HFFc6 (cell line): ENCODE measurements around the gene NUP210. TPM values are rescaled to one million over a fixed set of nuclear protein-coding genes. Genes with fewer than 3 reads are reported as not detected.

Experiments used
- DNase-seq: peaks from one replicate; pipeline ENCODE4 v3.0.0-alpha.2; 2018
- H3K27ac Mint-ChIP-seq: 2 replicates; pipeline ENCODE4 v1.8.0; 2020; ENCODE audit warnings: mild to moderate bottlenecking, mixed read lengths
- H3K27me3 Mint-ChIP-seq: 2 replicates; pipeline ENCODE4 v1.8.0; 2021; ENCODE audit warnings: mild to moderate bottlenecking, moderate library complexity, mixed read lengths; ENCODE audit not compliant: insufficient read depth
- H3K36me3 Mint-ChIP-seq: 2 replicates; pipeline ENCODE4 v1.8.0; 2021; ENCODE audit warnings: low read depth, mixed read lengths
- H3K4me1 Mint-ChIP-seq: 2 replicates; pipeline ENCODE4 v1.8.0; 2020; ENCODE audit warnings: low read depth, mixed read lengths
- H3K4me3 Mint-ChIP-seq: 2 replicates; pipeline ENCODE4 v1.8.0; 2020; ENCODE audit warnings: mild to moderate bottlenecking, moderate library complexity, mixed read lengths
- H3K9me3 Mint-ChIP-seq: 2 replicates; pipeline ENCODE4 v1.8.0; 2020; ENCODE audit warnings: mild to moderate bottlenecking, mixed read lengths
- CTCF ChIP-seq: fragments of 200-600 bp; sonication (generic); IDR thresholded peaks from 2 replicates; pipeline ENCODE4 v1.5.0; 2021; ENCODE audit warnings: antibody characterized with exemption, mild to moderate bottlenecking
- total RNA-seq, 6 experiments: library from RNA; stranded (reverse); fragmentation: NEBNext Ultra II Directional; extraction: Animal tissue kit (Norgen Biotek cat#: 25700); gene quantifications; 2 replicates in 1 of 6; 3 replicates in 5 of 6; pipeline ENCODE4 v1.2.3, GENCODE V29; 2021

The NUP210 gene
- total RNA-seq, 6 experiments from 2014 or later: 0.33 to 3.4 (median 3.1) TPM

DNA sequence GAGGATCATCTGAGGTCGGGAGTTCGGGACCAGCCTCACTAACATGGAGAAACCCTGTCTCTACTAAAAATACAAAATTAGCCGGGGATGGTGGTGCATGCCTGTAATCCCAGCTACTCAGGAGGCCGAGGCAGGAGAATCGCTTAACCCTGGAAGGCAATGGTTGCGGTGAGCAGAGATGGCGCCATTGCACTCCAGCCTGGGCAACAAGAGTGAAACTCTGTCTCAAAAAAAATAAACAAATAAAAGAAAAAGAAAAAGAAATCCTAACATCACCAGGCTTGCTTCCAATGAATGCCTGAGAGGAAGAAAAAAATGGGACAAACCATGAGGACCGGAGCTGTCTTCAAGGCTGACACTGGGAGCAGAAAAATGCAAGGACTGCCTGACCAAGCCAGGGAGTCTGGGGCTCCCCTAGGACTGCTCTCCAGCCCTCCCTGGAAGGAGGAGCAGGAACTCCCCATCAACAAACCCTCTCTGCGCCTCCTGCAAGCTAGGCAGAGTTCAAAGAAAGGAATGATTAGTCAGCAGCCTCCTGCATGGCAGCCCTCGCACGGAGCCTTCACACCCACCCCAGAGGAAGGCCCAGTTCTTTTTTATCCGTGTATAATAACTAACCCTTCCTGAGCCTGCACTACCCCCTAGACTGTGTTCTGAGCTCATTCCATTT is 55.4 kb downstream of the NUP210 start:
- H3K9me3 Mint-ChIP-seq: no peaks in the 10 kb centered on the region
- no peak overlapping the region for H3K4me3 Mint-ChIP-seq
- no peak for TF ChIP-seq CTCF
- H3K27me3 Mint-ChIP-seq: peaks cover 31% of the 10 kb centered on the region
- DNase-seq: no peak
- no peaks in the 10 kb centered on the region for H3K4me1 Mint-ChIP-seq
- no peak overlapping the region for H3K27ac Mint-ChIP-seq
- H3K36me3 Mint-ChIP-seq: no peaks in the 10 kb centered on the region

- Mint-ChIP-seq H3K36me3 (no peaks in the 10 kb centered on the region), H3K27ac (no peak overlapping the region), H3K4me1 (no peaks in the 10 kb centered on the region), H3K4me3 (no peak overlapping the region), H3K27me3 (peaks cover 35% of the 10 kb centered on the region), H3K9me3 (no peaks in the 10 kb centered on the region)
- no peak for TF ChIP-seq CTCF
- DNase-seq: no peak
These were observed 57.6 kb downstream of the NUP210 start for GRCh38 chr3:13362551-13362950.

DNA sequence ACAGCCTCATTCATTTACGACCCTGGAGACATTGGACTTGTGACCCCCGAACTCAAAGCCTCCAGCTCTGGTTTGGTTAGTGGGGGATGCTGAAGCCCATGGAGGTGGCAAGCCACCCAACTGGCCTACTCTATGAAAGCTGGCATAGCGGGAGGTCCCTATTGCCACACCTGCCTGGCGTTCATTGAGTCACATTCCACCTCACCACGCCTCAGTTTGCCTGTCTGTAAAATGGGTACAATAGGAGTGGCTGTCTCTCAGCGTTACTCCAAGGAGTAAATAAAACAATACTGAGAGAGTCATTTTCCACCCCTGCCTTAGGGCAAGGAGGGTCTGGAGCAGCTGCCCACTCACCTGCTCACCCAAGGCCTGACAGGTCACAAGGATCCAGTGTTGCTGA is 60.2 kb downstream of the NUP210 start:
- TF ChIP-seq CTCF: no peak
- no peaks in the 10 kb centered on the region for H3K4me1 Mint-ChIP-seq
- no peaks in the 10 kb centered on the region for H3K36me3 Mint-ChIP-seq

DNA sequence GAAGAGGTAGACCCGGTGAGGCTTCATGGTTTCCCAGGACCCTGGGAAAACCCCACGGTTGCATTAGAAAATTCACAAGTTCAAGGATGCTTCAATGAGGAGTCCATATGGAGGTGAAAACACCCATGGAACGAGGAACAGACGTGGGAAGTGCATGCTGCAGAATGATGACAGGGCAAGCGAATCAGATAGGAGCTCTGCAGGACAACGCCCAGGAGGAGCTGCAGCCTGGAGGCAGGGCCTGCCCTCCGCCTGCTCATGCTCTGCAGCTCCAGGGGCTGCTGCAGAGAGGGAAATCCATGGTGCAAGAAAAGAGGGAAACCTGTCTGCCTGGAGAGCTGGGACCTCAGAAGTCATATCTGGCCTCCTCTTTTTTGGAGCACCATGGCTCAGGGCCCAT is 61.5 kb downstream of the NUP210 start:
- Mint-ChIP-seq H3K27me3 (peaks cover 40% of the 10 kb centered on the region), H3K9me3 (no peaks in the 10 kb centered on the region), H3K36me3 (no peaks in the 10 kb centered on the region), H3K4me3 (no peak overlapping the region), H3K27ac (no peak overlapping the region), H3K4me1 (no peaks in the 10 kb centered on the region)
- no peak for TF ChIP-seq CTCF
- no peak for DNase-seq

More for the DNA sequence above, 60.2 kb downstream of the NUP210 start:
- Mint-ChIP-seq H3K27ac (no peak overlapping the region), H3K27me3 (peaks cover 34% of the 10 kb centered on the region), H3K4me3 (no peak overlapping the region), H3K9me3 (no peaks in the 10 kb centered on the region)
- no peak for DNase-seq

GRCh38 chr3:13358051-13358450 is 62.1 kb downstream of the NUP210 start:
- peaks cover 40% of the 10 kb centered on the region for H3K27me3 Mint-ChIP-seq
- no peak for DNase-seq
- no peak overlapping the region for H3K27ac Mint-ChIP-seq
- H3K4me3 Mint-ChIP-seq: no peak overlapping the region
- TF ChIP-seq CTCF: no peak
- H3K4me1 Mint-ChIP-seq: peaks cover under 1% of the 10 kb centered on the region; the same call in 1 of the 2 replicates
- no peaks in the 10 kb centered on the region for H3K9me3 Mint-ChIP-seq
- H3K36me3 Mint-ChIP-seq: no peaks in the 10 kb centered on the region
